ENCODE results near the gene TMPRSS13.

GRCh38 chr11:117918366-117919255 lies 10.6 kb downstream of the TMPRSS13 start:
- TF ChIP-seq ZNF318 (CRISPR knock-in tag; IDR thresholded peaks at IDR 0.05) (no peak), EZH2 (conservative IDR thresholded peaks at IDR 0.05; ENCODE audit: low read depth, low read length) (no peak)

All from HepG2 (cell line).